Epithelial cell of esophagus (primary cell): Measurements from ENCODE around the gene MARCKS.

Experiments
- DNase-seq: peaks from one replicate; pipeline ENCODE4 v3.0.0; 2010; ENCODE audit warnings: low read depth
- H3K4me3 ChIP-seq: 2 replicates; pipeline ENCODE4 v1.5.1; 2011; ENCODE audit warnings: mild to moderate bottlenecking, low read length, control low read depth
- CTCF ChIP-seq: IDR thresholded peaks from 2 replicates; pipeline ENCODE4 v1.5.1; 2011; ENCODE audit warnings: low read depth, mild to moderate bottlenecking, low read length, control low read depth, inconsistent platforms; ENCODE audit not compliant: insufficient read depth; ENCODE audit errors: missing control alignments

Gene MARCKS

GRCh38 chr6:113848280-113848679 is 8.9 kb upstream of the MARCKS start:
- TF ChIP-seq CTCF, result no peak
- H3K4me3 ChIP-seq, result no peak overlapping the region
- no peak for DNase-seq

GRCh38 chr6:113848811-113849210 is 8.3 kb upstream of the MARCKS start:
- no peak for TF ChIP-seq CTCF
- no peak overlapping the region for H3K4me3 ChIP-seq
- no peak for DNase-seq

- no peak overlapping the region for H3K4me3 ChIP-seq
- DNase-seq, result no peak
- no peak for TF ChIP-seq CTCF
These were observed 3.9 kb upstream of the MARCKS start for GRCh38 chr6:113853252-113853651.

- DNase-seq, result peak; percentile 59
- peak overlapping the region; percentile 94 for H3K4me3 ChIP-seq
- TF ChIP-seq CTCF, result peak; percentile 13
These were observed 2.3 kb upstream of the MARCKS start for GRCh38 chr6:113854531-113855499.

GRCh38 chr6:113855500-113856374 is 1.4 kb upstream of the MARCKS start:
- peak; percentile 57 for DNase-seq
- TF ChIP-seq CTCF, result no peak
- H3K4me3 ChIP-seq, result peak overlapping the region; percentile 94

GRCh38 chr6:113856375-113856624 is 845 bp upstream of the MARCKS start:
- no peak for TF ChIP-seq CTCF
- DNase-seq, result no peak
- peak overlapping the region; percentile 94 for H3K4me3 ChIP-seq
